KMS-11 (cell line): ENCODE measurements around the gene CPEB2.
"Not testable (repeated sequence)": the region's sequence is repeated elsewhere in the genome, so short reads cannot be mapped to it uniquely, and the experiment has no call there.

Source experiments
- H2AFZ ChIP-seq: fragments of 200-600 bp; sonication (generic); 2 replicates; pipeline ENCODE4 v1.6.1; 2016; ENCODE audit warnings: antibody characterized with exemption, mixed run types, low read depth
- H3K27ac ChIP-seq: fragments of 200-600 bp; sonication (generic); 2 replicates; pipeline ENCODE4 v1.6.1; 2016; ENCODE audit warnings: mild to moderate bottlenecking, mixed run types
- H3K27me3 ChIP-seq: fragments of 200-600 bp; sonication (generic); 2 replicates; pipeline ENCODE4 v1.6.1; 2017; ENCODE audit warnings: mild to moderate bottlenecking, low read depth, mixed run types, moderate library complexity; ENCODE audit not compliant: insufficient read depth
- H3K36me3 ChIP-seq: fragments of 200-600 bp; sonication (generic); 2 replicates; pipeline ENCODE4 v1.6.1; 2017; ENCODE audit warnings: mild to moderate bottlenecking, mixed run types; ENCODE audit not compliant: insufficient read depth
- H3K4me1 ChIP-seq: fragments of 200-600 bp; sonication (generic); 2 replicates; pipeline ENCODE4 v1.6.1; 2016; ENCODE audit warnings: mild to moderate bottlenecking, low read depth, mixed run types; ENCODE audit not compliant: poor library complexity, severe bottlenecking
- H3K4me2 ChIP-seq: fragments of 200-600 bp; sonication (generic); 2 replicates; pipeline ENCODE4 v1.7.0; 2016; ENCODE audit warnings: mild to moderate bottlenecking, mixed run types
- H3K4me3 ChIP-seq: fragments of 200-600 bp; sonication (generic); IDR thresholded peaks from 2 replicates; pipeline ENCODE4 v1.6.1; 2017; ENCODE audit warnings: low read depth, low read length, mixed read lengths; ENCODE audit not compliant: insufficient read depth
- H3K79me2 ChIP-seq: fragments of 200-600 bp; sonication (generic); 2 replicates; pipeline ENCODE4 v1.6.1; 2016; ENCODE audit warnings: low read depth, mixed run types; ENCODE audit not compliant: insufficient read depth
- H3K9ac ChIP-seq: fragments of 200-600 bp; sonication (generic); 2 replicates; pipeline ENCODE4 v1.6.1; 2016; ENCODE audit warnings: mild to moderate bottlenecking, mixed run types
- H4K20me1 ChIP-seq: fragments of 200-600 bp; sonication (generic); 2 replicates; pipeline ENCODE4 v1.6.1; 2016; ENCODE audit warnings: mild to moderate bottlenecking, mixed run types; ENCODE audit not compliant: insufficient read depth
- CTCF ChIP-seq: fragments of 200-600 bp; sonication (generic); conservative IDR thresholded peaks from 2 replicates; pipeline ENCODE4 v1.6.1; 2017; ENCODE audit warnings: low read depth, mild to moderate bottlenecking, antibody characterized with exemption, low read length, moderate library complexity, mixed read lengths

CPEB2 gene

GRCh38 chr4:15078682-15079642, 76.7 kb downstream of the CPEB2 start:
- H3K4me1 ChIP-seq: no peaks in the 10 kb centered on the region
- no peaks in the 10 kb centered on the region for H4K20me1 ChIP-seq
- H2AFZ ChIP-seq: no peak overlapping the region
- H3K27ac ChIP-seq: no peak overlapping the region
- H3K4me2 ChIP-seq: no peak overlapping the region
- TF ChIP-seq CTCF: no peak
- no peaks in the 10 kb centered on the region for H3K27me3 ChIP-seq
- H3K36me3 ChIP-seq: no peaks in the 10 kb centered on the region
- H3K4me3 ChIP-seq: no peak overlapping the region
- no peak overlapping the region for H3K9ac ChIP-seq
- H3K79me2 ChIP-seq: no peaks in the 10 kb centered on the region

GRCh38 chr4:15084780-15085179, 82.5 kb downstream of the CPEB2 start:
- Histone ChIP-seq H3K36me3 (no peaks in the 10 kb centered on the region), H3K4me3 (no peak overlapping the region), H3K4me2 (no peak overlapping the region), H2AFZ (no peak overlapping the region), H3K27ac (no peak overlapping the region), H3K9ac (no peak overlapping the region), H3K4me1 (no peaks in the 10 kb centered on the region), H4K20me1 (no peaks in the 10 kb centered on the region), H3K79me2 (no peaks in the 10 kb centered on the region), H3K27me3 (no peaks in the 10 kb centered on the region)
- no peak for TF ChIP-seq CTCF

GRCh38 chr4:15085762-15086161, 83.5 kb downstream of the CPEB2 start:
- not testable (repeated sequence) for H3K4me2 ChIP-seq, H3K27me3 ChIP-seq, H4K20me1 ChIP-seq, H3K36me3 ChIP-seq, H3K27ac ChIP-seq, H2AFZ ChIP-seq, H3K79me2 ChIP-seq, H3K4me1 ChIP-seq, H3K9ac ChIP-seq, H3K4me3 ChIP-seq

- H4K20me1 ChIP-seq, H3K4me1 ChIP-seq, H3K79me2 ChIP-seq, H3K9ac ChIP-seq, H3K4me2 ChIP-seq, H3K27me3 ChIP-seq, H3K27ac ChIP-seq, H3K4me3 ChIP-seq, H3K36me3 ChIP-seq, H2AFZ ChIP-seq: not testable (repeated sequence)
Observed at GRCh38 chr4:15086259-15086658, 84.0 kb downstream of the CPEB2 start.

GRCh38 chr4:15088394-15089035, 86.2 kb downstream of the CPEB2 start:
- H3K36me3 ChIP-seq: no peaks in the 10 kb centered on the region
- H3K4me1 ChIP-seq: no peaks in the 10 kb centered on the region
- no peak overlapping the region for H3K4me3 ChIP-seq
- TF ChIP-seq CTCF: no peak
- H2AFZ ChIP-seq: no peak overlapping the region
- no peaks in the 10 kb centered on the region for H3K79me2 ChIP-seq
- no peaks in the 10 kb centered on the region for H3K27me3 ChIP-seq
- H3K27ac ChIP-seq: no peak overlapping the region
- H4K20me1 ChIP-seq: no peaks in the 10 kb centered on the region
- no peak overlapping the region for H3K4me2 ChIP-seq
- H3K9ac ChIP-seq: no peak overlapping the region
